ENCODE measurements around the gene USP2.
"Not testable (repeated sequence)": the region's sequence is repeated elsewhere in the genome, so short reads cannot be mapped to it uniquely, and the experiment has no call there.

Gene USP2

GRCh38 chr11:119414321-119414720 lies 32.8 kb upstream of the USP2 start:
- DNase-seq (ENCODE audit: low read depth in 2 of 2, low spot score in 1 of 2): no peak

- no peak for DNase-seq (ENCODE audit: low read depth in 2 of 2, low spot score in 1 of 2)
Observed at GRCh38 chr11:119412072-119412471, 30.6 kb upstream of the USP2 start.

- DNase-seq (ENCODE audit: low read depth in 2 of 2, low spot score in 1 of 2): no peak
Observed at GRCh38 chr11:119410501-119410900, 29.0 kb upstream of the USP2 start.

- no peak for DNase-seq (ENCODE audit: low read depth in 2 of 2, low spot score in 1 of 2)
Observed at GRCh38 chr11:119409731-119410130, 28.2 kb upstream of the USP2 start.

- DNase-seq (ENCODE audit: low read depth in 2 of 2, low spot score in 1 of 2): no peak
Observed at GRCh38 chr11:119406005-119406404, 24.5 kb upstream of the USP2 start.

- DNase-seq (ENCODE audit: low read depth in 2 of 2, low spot score in 1 of 2): not testable (repeated sequence)
Observed at GRCh38 chr11:119405448-119405847, 24.0 kb upstream of the USP2 start.

- DNase-seq (ENCODE audit: low read depth in 2 of 2, low spot score in 1 of 2): no peak
Observed at GRCh38 chr11:119404872-119405271, 23.4 kb upstream of the USP2 start.

- no peak for DNase-seq (ENCODE audit: low read depth in 2 of 2, low spot score in 1 of 2)
Observed at GRCh38 chr11:119403021-119403420, 21.5 kb upstream of the USP2 start.

- no peak for DNase-seq (ENCODE audit: low read depth in 2 of 2, low spot score in 1 of 2)
Observed at GRCh38 chr11:119402470-119402869, 21.0 kb upstream of the USP2 start.

- DNase-seq (ENCODE audit: low read depth in 2 of 2, low spot score in 1 of 2): no peak
Observed at GRCh38 chr11:119400860-119401259, 19.4 kb upstream of the USP2 start.

- no peak for DNase-seq (ENCODE audit: low read depth in 2 of 2, low spot score in 1 of 2)
Observed at GRCh38 chr11:119397740-119398139, 16.2 kb upstream of the USP2 start.

- DNase-seq (ENCODE audit: low read depth in 2 of 2, low spot score in 1 of 2): no peak
Observed at GRCh38 chr11:119396835-119397234, 15.3 kb upstream of the USP2 start.

GRCh38 chr11:119391275-119391674 lies 9.8 kb upstream of the USP2 start:
- no peak for DNase-seq (ENCODE audit: low read depth in 2 of 2, low spot score in 1 of 2)

GRCh38 chr11:119389611-119390254 lies 8.2 kb upstream of the USP2 start:
- DNase-seq (ENCODE audit: low read depth in 2 of 2, low spot score in 1 of 2): no peak

GRCh38 chr11:119388103-119388502 lies 6.6 kb upstream of the USP2 start:
- no peak for DNase-seq (ENCODE audit: low read depth in 2 of 2, low spot score in 1 of 2)

GRCh38 chr11:119384332-119384731 lies 2.8 kb upstream of the USP2 start:
- no peak for DNase-seq (ENCODE audit: low read depth in 2 of 2, low spot score in 1 of 2)

GRCh38 chr11:119382513-119382912 lies 1.0 kb upstream of the USP2 start:
- not testable (repeated sequence) for DNase-seq (ENCODE audit: low read depth in 2 of 2, low spot score in 1 of 2)

GRCh38 chr11:119382101-119382500 lies 611 bp upstream of the USP2 start:
- DNase-seq (ENCODE audit: low read depth in 2 of 2, low spot score in 1 of 2): no peak

- no peak for DNase-seq (ENCODE audit: low read depth in 2 of 2, low spot score in 1 of 2)
Observed at GRCh38 chr11:119380827-119381180, 686 bp downstream of the USP2 start.

- no peak for DNase-seq (ENCODE audit: low read depth in 2 of 2, low spot score in 1 of 2)
Observed at GRCh38 chr11:119380160-119380826, 1.2 kb downstream of the USP2 start.

- no peak for DNase-seq (ENCODE audit: low read depth in 2 of 2, low spot score in 1 of 2)
Observed at GRCh38 chr11:119378851-119379465, 2.5 kb downstream of the USP2 start.

GRCh38 chr11:119377961-119378667 lies 3.4 kb downstream of the USP2 start:
- no peak for DNase-seq (ENCODE audit: low read depth in 2 of 2, low spot score in 1 of 2)
